ENCODE results near the gene SALL4.

GRCh38 chr20:51745804-51746203, 56.5 kb downstream of the SALL4 start:
- TF ChIP-seq TFAM (CRISPR knock-in tag; conservative IDR thresholded peaks at IDR 0.05): no peak
- no peak for TF ChIP-seq NBN (IDR thresholded peaks at IDR 0.05; ENCODE audit: low read depth)
- TF ChIP-seq STAG1 (CRISPR knock-in tag; IDR thresholded peaks at IDR 0.05; ENCODE audit: borderline replicate concordance): no peak
- no peak for TF ChIP-seq POLR2A (conservative IDR thresholded peaks at IDR 0.05)
- TF ChIP-seq ZKSCAN1 (IDR thresholded peaks at IDR 0.05; ENCODE audit: low read depth, low read length): no peak
- no peak for TF ChIP-seq FOS (IDR thresholded peaks at IDR 0.05; ENCODE audit: extremely low read depth, insufficient read length)
- no peak for TF ChIP-seq BRCA1 (IDR thresholded peaks at IDR 0.05)
- TF ChIP-seq BRCA1 (CRISPR knock-in tag; IDR thresholded peaks at IDR 0.05): no peak
- no peak for TF ChIP-seq ADNP (tag; IDR thresholded peaks at IDR 0.05)
- no peak for TF ChIP-seq ZNF785 (CRISPR knock-in tag; IDR thresholded peaks at IDR 0.05)
- no peak for TF ChIP-seq ZBTB7A (IDR thresholded peaks at IDR 0.05; ENCODE audit: borderline replicate concordance, control insufficient read depth, low read depth, low read length)
- no peak for TF ChIP-seq CTCF (IDR thresholded peaks at IDR 0.05 in 2 of 3, conservative IDR thresholded peaks at IDR 0.05 in 1 of 3; ENCODE audit: insufficient read depth in 2 of 3, low read depth in 1 of 3, low read length in 3 of 3)
- TF ChIP-seq ATF7 (IDR thresholded peaks at IDR 0.05): no peak
- no peak for TF ChIP-seq ZNF699 (CRISPR knock-in tag; IDR thresholded peaks at IDR 0.05; ENCODE audit: insufficient replicate concordance)

All from K562 (cell line).